ENCODE results near the gene TRIM17.

Gene TRIM17

GRCh38 chr1:228378090-228378872 lies 38.4 kb downstream of the TRIM17 start:
- Histone ChIP-seq H4K20me1 (ENCODE audit: insufficient read depth, low read length) (no peaks in the 10 kb centered on the region), H3K79me2 (ENCODE audit: low read length) (no peaks in the 10 kb centered on the region), H3K27ac (ENCODE audit: low read length) (no peak overlapping the region), H3K4me2 (ENCODE audit: low read depth, low read length) (no peak overlapping the region), H3K9me2 (replicated peaks; ENCODE audit: insufficient read depth, low read length) (no peaks in the 10 kb centered on the region), H2AFZ (ENCODE audit: low read length) (no peak overlapping the region), H3K9ac (ENCODE audit: low read length) (no peak overlapping the region), H3K4me1 (ENCODE audit: low read length) (no peaks in the 10 kb centered on the region), H3K27me3 (replicated peaks; ENCODE audit: insufficient read depth, low read length) (no peaks in the 10 kb centered on the region), H3F3A (ENCODE audit: insufficient read depth, low read length) (no peaks in the 10 kb centered on the region), H3K36me3 (replicated peaks; ENCODE audit: insufficient read depth, low read length) (no peaks in the 10 kb centered on the region), H3K9me3 (replicated peaks; ENCODE audit: insufficient read depth, low read length) (no peaks in the 10 kb centered on the region), H3K4me3 (ENCODE audit: low read length) (no peak overlapping the region)
- DNase-seq, result no peak
- no peak for TF ChIP-seq EZH2phosphoT487 (IDR thresholded peaks at IDR 0.05; ENCODE audit: low read length)
- no peak for TF ChIP-seq CTCF (IDR thresholded peaks at IDR 0.05; ENCODE audit: low read length)
- TF ChIP-seq EZH2 (optimal IDR thresholded peaks at IDR 0.05; ENCODE audit: low read depth, low read length), result no peak

GRCh38 chr1:228377664-228378089 lies 39.0 kb downstream of the TRIM17 start:
- Histone ChIP-seq H3F3A (ENCODE audit: insufficient read depth, low read length) (no peaks in the 10 kb centered on the region), H4K20me1 (ENCODE audit: insufficient read depth, low read length) (no peaks in the 10 kb centered on the region), H3K4me1 (ENCODE audit: low read length) (no peaks in the 10 kb centered on the region), H3K27ac (ENCODE audit: low read length) (no peak overlapping the region), H3K9me3 (replicated peaks; ENCODE audit: insufficient read depth, low read length) (no peaks in the 10 kb centered on the region), H3K27me3 (replicated peaks; ENCODE audit: insufficient read depth, low read length) (no peaks in the 10 kb centered on the region; the same call in 1 of the 2 replicates), H3K4me3 (ENCODE audit: low read length) (no peak overlapping the region), H3K4me2 (ENCODE audit: low read depth, low read length) (no peak overlapping the region), H3K79me2 (ENCODE audit: low read length) (no peaks in the 10 kb centered on the region), H3K36me3 (replicated peaks; ENCODE audit: insufficient read depth, low read length) (no peaks in the 10 kb centered on the region), H2AFZ (ENCODE audit: low read length) (no peak overlapping the region), H3K9ac (ENCODE audit: low read length) (no peak overlapping the region), H3K9me2 (replicated peaks; ENCODE audit: insufficient read depth, low read length) (no peaks in the 10 kb centered on the region)
- TF ChIP-seq CTCF (IDR thresholded peaks at IDR 0.05; ENCODE audit: low read length) (no peak), EZH2phosphoT487 (IDR thresholded peaks at IDR 0.05; ENCODE audit: low read length) (no peak), EZH2 (optimal IDR thresholded peaks at IDR 0.05; ENCODE audit: low read depth, low read length) (no peak)
- no peak for DNase-seq

- Histone ChIP-seq H3K9ac (ENCODE audit: low read length) (no peak overlapping the region), H4K20me1 (ENCODE audit: insufficient read depth, low read length) (no peaks in the 10 kb centered on the region)
Measured at GRCh38 chr1:228376651-228377631, 39.7 kb downstream of the TRIM17 start.

More at GRCh38 chr1:228376651-228377631, 39.7 kb downstream of the TRIM17 start:
- no peaks in the 10 kb centered on the region; the same call in 1 of the 2 replicates for H3K27me3 ChIP-seq (replicated peaks; ENCODE audit: insufficient read depth, low read length)
- H3K9me3 ChIP-seq (replicated peaks; ENCODE audit: insufficient read depth, low read length), result no peaks in the 10 kb centered on the region
- no peak overlapping the region for H3K4me3 ChIP-seq (ENCODE audit: low read length)
- no peaks in the 10 kb centered on the region for H3K36me3 ChIP-seq (replicated peaks; ENCODE audit: insufficient read depth, low read length)
- no peaks in the 10 kb centered on the region for H3K4me1 ChIP-seq (ENCODE audit: low read length)
- no peaks in the 10 kb centered on the region for H3K9me2 ChIP-seq (replicated peaks; ENCODE audit: insufficient read depth, low read length)
- no peak for DNase-seq
- H3K4me2 ChIP-seq (ENCODE audit: low read depth, low read length), result no peak overlapping the region
- H3K27ac ChIP-seq (ENCODE audit: low read length), result no peak overlapping the region
- H2AFZ ChIP-seq (ENCODE audit: low read length), result no peak overlapping the region
- H3F3A ChIP-seq (ENCODE audit: insufficient read depth, low read length), result no peaks in the 10 kb centered on the region
- no peaks in the 10 kb centered on the region for H3K79me2 ChIP-seq (ENCODE audit: low read length)
- TF ChIP-seq CTCF (IDR thresholded peaks at IDR 0.05; ENCODE audit: low read length) (no peak), EZH2phosphoT487 (IDR thresholded peaks at IDR 0.05; ENCODE audit: low read length) (no peak), EZH2 (optimal IDR thresholded peaks at IDR 0.05; ENCODE audit: low read depth, low read length) (no peak)
